Measurements from ENCODE around the gene PTPRCAP. TPM values are rescaled to one million over a fixed set of nuclear protein-coding genes. Genes with fewer than 3 reads are reported as not detected.

PTPRCAP gene
- total RNA-seq, 5 donors from 2014 or later (not counting 1 experiment from before 2014, with no cell fraction given): 192 to 282 (median 256) TPM

GRCh38 chr11:67423891-67424613, 13.4 kb downstream of the PTPRCAP start:
- Histone ChIP-seq H3K36me3 (ENCODE audit: control insufficient read depth in 2 of 2, extremely low read depth in 1 of 2, insufficient read depth in 1 of 2, low read length in 1 of 2) (no peaks in the 10 kb centered on the region), H3K4me3 (ENCODE audit: control insufficient read depth in 1 of 2, extremely low read depth in 1 of 2, low read length in 1 of 2) (no peak overlapping the region), H3K27me3 (replicated peaks in 1 of 2; ENCODE audit: control insufficient read depth in 2 of 2, extremely low read depth in 1 of 2, insufficient read depth in 2 of 2, low read length in 1 of 2) (no peaks in the 10 kb centered on the region), H3K4me1 (ENCODE audit: control insufficient read depth in 1 of 2, extremely low read depth in 1 of 2, insufficient read depth in 2 of 2, low read length in 2 of 2) (peaks cover 16 to 48% of the 10 kb centered on the region in 2 experiments), H3K27ac (ENCODE audit: low read length) (no peak overlapping the region), H3K9me3 (no peaks in the 10 kb centered on the region)
- no peak for DNase-seq
- H3K4me1 Mint-ChIP-seq: peaks cover 33 to 48% (median 46%) of the 10 kb centered on the region in 3 donors
- no peak overlapping the region for H3K27ac Mint-ChIP-seq
- H3K36me3 Mint-ChIP-seq: no peaks in the 10 kb centered on the region
- WGBS (ENCODE audit: insufficient coverage): 92% methylated on average over 29 of the region's 34 CpGs
- no peak overlapping the region for H3K4me3 Mint-ChIP-seq
- ChIA-PET POLR2A (no interaction called here), CTCF (interaction anchor here (0.7 kb wide), 2 partner anchors 8 to 23 kb away, joined by 3 to 4 read pairs; partner anchors contain the start of genes CARNS1 (in 1 of the 2) and PPP1CA (in 1 of the 2))
- H3K27me3 Mint-ChIP-seq: no peaks in the 10 kb centered on the region
- ATAC-seq (replicated peaks in 1 of 4): no peak
- H3K9me3 Mint-ChIP-seq: no peaks in the 10 kb centered on the region

DNA sequence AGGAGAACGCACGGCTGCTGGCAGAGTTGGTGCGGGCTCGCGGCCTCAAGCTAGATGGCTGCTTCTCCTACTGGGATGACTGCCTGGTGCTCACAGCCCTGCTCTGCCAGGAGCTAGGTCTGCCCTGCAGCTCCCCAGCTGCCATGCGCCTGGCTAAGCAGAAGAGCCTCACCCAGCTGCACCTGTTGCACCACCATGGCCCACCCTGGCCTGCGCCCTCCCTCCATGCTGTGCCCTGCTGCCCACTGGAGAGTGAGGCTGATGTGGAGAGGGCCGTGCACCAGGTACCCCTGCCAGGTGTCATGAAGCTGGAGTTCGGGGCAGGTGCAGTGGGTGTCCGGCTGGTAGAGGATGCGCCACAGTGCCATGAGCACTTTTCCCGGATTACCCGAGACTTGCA, 14.0 kb downstream of the PTPRCAP start:
- ChIA-PET CTCF (no interaction called here), POLR2A (no interaction called here)
- H3K4me1 Mint-ChIP-seq: peaks cover 34 to 49% (median 47%) of the 10 kb centered on the region in 3 donors
- H3K36me3 ChIP-seq (ENCODE audit: control insufficient read depth in 2 of 2, extremely low read depth in 1 of 2, insufficient read depth in 1 of 2, low read length in 1 of 2): no peaks in the 10 kb centered on the region
- no peak for ATAC-seq (replicated peaks in 1 of 4)
- WGBS (ENCODE audit: insufficient coverage): 96% methylated on average over 12 of the region's 13 CpGs
- H3K27ac ChIP-seq (ENCODE audit: low read length): no peak overlapping the region
- no peaks in the 10 kb centered on the region for H3K9me3 Mint-ChIP-seq
- no peak for DNase-seq
- peaks cover 20 to 48% of the 10 kb centered on the region in 2 experiments for H3K4me1 ChIP-seq (ENCODE audit: control insufficient read depth in 1 of 2, extremely low read depth in 1 of 2, insufficient read depth in 2 of 2, low read length in 2 of 2)
- H3K4me3 ChIP-seq (ENCODE audit: control insufficient read depth in 1 of 2, extremely low read depth in 1 of 2, low read length in 1 of 2): no peak overlapping the region
- H3K27me3 ChIP-seq (replicated peaks in 1 of 2; ENCODE audit: control insufficient read depth in 2 of 2, extremely low read depth in 1 of 2, insufficient read depth in 2 of 2, low read length in 1 of 2): no peaks in the 10 kb centered on the region
- no peaks in the 10 kb centered on the region for H3K36me3 Mint-ChIP-seq
- H3K27ac Mint-ChIP-seq: no peak overlapping the region
- no peak overlapping the region for H3K4me3 Mint-ChIP-seq
- no peaks in the 10 kb centered on the region for H3K27me3 Mint-ChIP-seq
- H3K9me3 ChIP-seq: no peaks in the 10 kb centered on the region

- H3K4me3 Mint-ChIP-seq: no peak overlapping the region
- CTCF ChIA-PET: no interaction called here
These were observed 14.6 kb downstream of the PTPRCAP start for GRCh38 chr11:67422891-67423290.

GRCh38 chr11:67421430-67422031, 16.0 kb downstream of the PTPRCAP start:
- Histone ChIP-seq H3K27ac (ENCODE audit: low read length) (peak overlapping the region; percentile 52), H3K36me3 (ENCODE audit: control insufficient read depth in 2 of 2, extremely low read depth in 1 of 2, insufficient read depth in 1 of 2, low read length in 1 of 2) (no peaks in the 10 kb centered on the region), H3K27me3 (replicated peaks in 1 of 2; ENCODE audit: control insufficient read depth in 2 of 2, extremely low read depth in 1 of 2, insufficient read depth in 2 of 2, low read length in 1 of 2) (no peaks in the 10 kb centered on the region), H3K9me3 (no peaks in the 10 kb centered on the region), H3K4me1 (ENCODE audit: control insufficient read depth in 1 of 2, extremely low read depth in 1 of 2, insufficient read depth in 2 of 2, low read length in 2 of 2) (peaks cover 29 to 57% of the 10 kb centered on the region in 2 experiments), H3K4me3 (ENCODE audit: control insufficient read depth in 1 of 2, extremely low read depth in 1 of 2, low read length in 1 of 2) (no peak overlapping the region)
- WGBS (ENCODE audit: insufficient coverage): 69% methylated on average over 16 of the region's 22 CpGs
- Mint-ChIP-seq H3K27me3 (no peaks in the 10 kb centered on the region), H3K9me3 (no peaks in the 10 kb centered on the region), H3K4me3 (peak overlapping the region; percentile 46 to 86 (median 68)), H3K27ac (peak overlapping the region; percentile 91 to 94), H3K4me1 (peaks cover 39 to 54% (median 51%) of the 10 kb centered on the region in 3 donors), H3K36me3 (no peaks in the 10 kb centered on the region)
- ChIA-PET CTCF (interaction anchor here in 1 of 2 donors (0.9 to 1.2 kb wide), 2 partner anchors 16 to 19 kb away, joined by 5 to 9 read pairs; partner anchors contain the start of genes PPP1CA and PTPRCAP), POLR2A (interaction anchor here in 1 of 2 donors (0.6 kb wide), 1 partner anchor 28 kb away, joined by 5 read pairs; no protein-coding TSS in a partner anchor)
- no peak for DNase-seq
- no peak for ATAC-seq (replicated peaks in 1 of 4)

More at GRCh38 chr11:67422891-67423290, 14.6 kb downstream of the PTPRCAP start:
- H3K27ac Mint-ChIP-seq: peak overlapping the region; percentile 5 to 36
- H3K4me1 ChIP-seq (ENCODE audit: control insufficient read depth in 1 of 2, extremely low read depth in 1 of 2, insufficient read depth in 2 of 2, low read length in 2 of 2): peaks cover 23 to 52% of the 10 kb centered on the region in 2 experiments
- no peaks in the 10 kb centered on the region for H3K27me3 ChIP-seq (replicated peaks in 1 of 2; ENCODE audit: control insufficient read depth in 2 of 2, extremely low read depth in 1 of 2, insufficient read depth in 2 of 2, low read length in 1 of 2)
- H3K9me3 Mint-ChIP-seq: no peaks in the 10 kb centered on the region
- H3K9me3 ChIP-seq: no peaks in the 10 kb centered on the region
- DNase-seq (no peak), ATAC-seq (replicated peaks in 1 of 4) (no peak)
- H3K36me3 ChIP-seq (ENCODE audit: control insufficient read depth in 2 of 2, extremely low read depth in 1 of 2, insufficient read depth in 1 of 2, low read length in 1 of 2): no peaks in the 10 kb centered on the region
- H3K36me3 Mint-ChIP-seq: no peaks in the 10 kb centered on the region
- no peak overlapping the region for H3K4me3 ChIP-seq (ENCODE audit: control insufficient read depth in 1 of 2, extremely low read depth in 1 of 2, low read length in 1 of 2)
- POLR2A ChIA-PET: no interaction called here
- peaks cover 36 to 50% (median 48%) of the 10 kb centered on the region in 3 donors for H3K4me1 Mint-ChIP-seq
- no peaks in the 10 kb centered on the region for H3K27me3 Mint-ChIP-seq
- 90% methylated on average over 6 of the region's 6 CpGs for WGBS (ENCODE audit: insufficient coverage)
- H3K27ac ChIP-seq (ENCODE audit: low read length): no peak overlapping the region

- peak overlapping the region; percentile 72 for H3K27ac ChIP-seq (ENCODE audit: low read length)
- peak; percentile 94 to 100 (median 98) for DNase-seq
- ChIA-PET CTCF (interaction anchor here in 1 of 2 donors (0.7 to 1.2 kb wide), 3 partner anchors 15 to 19 kb away, joined by 5 to 9 read pairs (median 9); partner anchors contain the start of genes PPP1CA and PTPRCAP), POLR2A (interaction anchor here in 1 of 2 donors (0.5 to 0.6 kb wide), 2 partner anchors 42 to 64 kb away, joined by 5 to 6 read pairs; no protein-coding TSS in a partner anchor)
- H3K4me1 ChIP-seq (ENCODE audit: control insufficient read depth in 1 of 2, extremely low read depth in 1 of 2, insufficient read depth in 2 of 2, low read length in 2 of 2): peaks cover 36 to 63% of the 10 kb centered on the region in 2 experiments
- peaks cover 46 to 61% (median 58%) of the 10 kb centered on the region in 3 donors for H3K4me1 Mint-ChIP-seq
- H3K27ac Mint-ChIP-seq: peak overlapping the region; percentile 91 to 94
- H3K4me3 ChIP-seq (ENCODE audit: control insufficient read depth in 1 of 2, extremely low read depth in 1 of 2, low read length in 1 of 2): peak overlapping the region; percentile 53 to 62
- no peaks in the 10 kb centered on the region for H3K36me3 ChIP-seq (ENCODE audit: control insufficient read depth in 2 of 2, extremely low read depth in 1 of 2, insufficient read depth in 1 of 2, low read length in 1 of 2)
- H3K27me3 ChIP-seq (replicated peaks in 1 of 2; ENCODE audit: control insufficient read depth in 2 of 2, extremely low read depth in 1 of 2, insufficient read depth in 2 of 2, low read length in 1 of 2): no peaks in the 10 kb centered on the region
- peak overlapping the region; percentile 75 to 86 (median 83) for H3K4me3 Mint-ChIP-seq
- no peaks in the 10 kb centered on the region for H3K36me3 Mint-ChIP-seq
- no peaks in the 10 kb centered on the region for H3K9me3 Mint-ChIP-seq
- ATAC-seq (replicated peaks in 1 of 4): peak; percentile 75 to 84 (median 78)
- H3K9me3 ChIP-seq: no peaks in the 10 kb centered on the region
- under 1% methylated on average over 91 of the region's 97 CpGs for WGBS (ENCODE audit: insufficient coverage)
- no peaks in the 10 kb centered on the region for H3K27me3 Mint-ChIP-seq
These were observed 16.6 kb downstream of the PTPRCAP start for GRCh38 chr11:67420646-67421429.

Measured in T-cell (primary cell).